GM19240 (cell line): Measurements from ENCODE around the gene AMY1B.
"Not testable (repeated sequence)": the region's sequence is repeated elsewhere in the genome, so short reads cannot be mapped to it uniquely, and the experiment has no call there.

Source experiments
- DNase-seq: peaks from one replicate; pipeline ENCODE4 v3.0.0; 2011; ENCODE audit warnings: low spot score; ENCODE audit not compliant: insufficient read length

Gene AMY1B

DNA sequence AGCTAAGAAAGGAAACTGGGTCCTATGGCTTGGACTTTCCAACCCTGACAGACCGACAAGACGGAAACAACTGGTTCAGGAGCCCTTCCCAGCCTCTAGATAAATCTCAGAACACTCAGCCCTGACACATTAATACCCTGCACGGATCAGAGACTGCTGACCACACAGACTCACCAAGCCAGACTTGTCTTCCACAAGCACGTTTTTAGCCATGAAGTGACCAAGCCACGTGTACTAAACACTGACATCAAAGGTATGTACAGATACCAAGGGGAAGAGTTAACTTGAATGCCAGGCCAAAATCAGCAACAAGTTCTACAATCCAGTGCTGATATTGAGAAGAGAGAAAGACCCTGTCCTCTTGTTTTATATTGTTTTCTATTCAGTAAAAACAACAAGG is at the start of gene AMY1B:
TSS of gene AMY1B (minus strand) at position 101 of the 400 bp plus-strand sequence. CDS start 571 bp downstream, outside the sequence.
- DNase-seq, result not testable (repeated sequence)

DNA sequence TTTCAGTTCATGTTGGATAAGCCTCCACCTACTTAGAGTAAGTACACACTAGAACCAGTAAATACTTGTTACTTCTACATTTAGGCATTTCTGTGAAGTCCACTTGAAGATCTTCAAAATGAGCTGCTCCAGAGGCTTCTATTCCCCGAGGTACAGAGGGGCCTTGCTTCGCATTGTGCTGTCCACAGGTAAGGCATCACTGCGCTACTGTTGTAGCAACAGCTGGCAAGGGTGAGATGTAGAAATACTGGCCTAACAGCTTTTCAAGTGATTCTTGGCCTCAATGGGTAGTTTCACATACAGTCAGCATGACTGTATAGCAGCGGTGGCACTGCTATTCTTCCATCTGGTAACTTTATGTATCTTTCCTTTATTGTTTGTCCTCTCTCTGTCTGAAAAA is 49.0 kb upstream of the AMY1B start:
- DNase-seq, result not testable (repeated sequence)

DNA sequence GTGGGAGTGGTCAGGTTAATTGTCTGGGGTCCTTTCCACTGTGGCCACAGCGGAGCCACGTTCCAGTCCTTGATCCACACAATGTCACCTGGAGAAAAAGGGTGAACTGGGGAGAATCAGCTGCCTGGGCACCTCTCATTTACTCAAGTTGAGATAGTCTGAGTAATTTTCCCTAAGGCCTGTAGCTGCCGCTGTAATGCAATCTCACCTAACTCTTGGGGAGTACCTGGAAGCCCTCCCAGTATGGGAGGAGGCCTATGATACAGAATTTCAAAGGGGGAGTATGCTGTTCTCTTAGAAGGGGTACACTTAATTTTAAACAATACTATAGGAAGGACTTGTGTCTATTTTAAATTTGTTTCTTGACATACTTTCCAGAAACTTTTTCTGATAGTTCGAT is 48.4 kb upstream of the AMY1B start:
- not testable (repeated sequence) for DNase-seq

DNA sequence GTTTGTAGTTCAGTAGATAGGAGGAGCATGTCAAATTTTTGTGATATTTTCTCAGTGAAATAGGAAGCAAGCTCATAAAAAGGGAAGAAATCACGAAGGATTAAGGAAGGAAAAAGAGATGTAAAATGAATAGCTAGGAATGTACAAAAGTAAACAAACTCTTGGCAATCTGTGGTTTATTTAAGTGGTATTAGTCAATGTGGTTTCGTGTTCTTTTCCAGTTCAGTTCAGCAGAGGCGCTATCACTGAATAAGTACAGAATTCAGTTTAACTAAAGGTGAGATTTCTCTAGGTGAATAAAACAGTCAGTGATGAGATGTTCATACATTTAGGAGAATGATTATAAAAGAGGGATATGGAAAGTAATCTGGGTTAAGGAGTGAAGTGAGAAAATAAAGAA is 42.0 kb upstream of the AMY1B start:
- not testable (repeated sequence) for DNase-seq

- not testable (repeated sequence) for DNase-seq
These were observed 39.3 kb upstream of the AMY1B start for GRCh38 chr1:103735334-103735733.

- DNase-seq, result not testable (repeated sequence)
These were observed 25.5 kb upstream of the AMY1B start for GRCh38 chr1:103721473-103721872.

GRCh38 chr1:103717404-103717803 is 21.4 kb upstream of the AMY1B start:
- not testable (repeated sequence) for DNase-seq

GRCh38 chr1:103710381-103710780 is 14.4 kb upstream of the AMY1B start:
- not testable (repeated sequence) for DNase-seq

- not testable (repeated sequence) for DNase-seq
These were observed 11.7 kb upstream of the AMY1B start for GRCh38 chr1:103707670-103708069.

GRCh38 chr1:103701256-103701655 is 5.2 kb upstream of the AMY1B start:
- DNase-seq, result not testable (repeated sequence)

GRCh38 chr1:103700669-103701068 is 4.7 kb upstream of the AMY1B start:
- not testable (repeated sequence) for DNase-seq

DNA sequence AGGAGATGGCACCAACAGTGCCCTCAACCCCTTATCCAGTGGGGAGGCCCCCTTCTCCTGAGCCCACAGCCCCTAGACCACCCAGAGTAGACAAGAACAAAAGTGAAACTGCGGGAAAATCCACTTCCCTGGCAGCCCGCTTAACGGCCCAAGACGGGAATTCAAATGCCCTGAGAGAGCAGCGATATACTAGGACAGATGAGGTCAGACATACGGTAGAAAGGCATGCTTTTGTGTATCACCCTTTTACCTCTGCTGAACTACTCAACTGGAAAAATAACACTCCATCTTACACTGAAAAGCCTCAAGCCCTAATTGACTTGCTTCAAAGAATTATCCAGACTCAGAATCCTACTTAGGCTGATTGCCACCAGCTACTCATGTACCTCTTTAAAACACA is 1.4 kb upstream of the AMY1B start:
- DNase-seq, result not testable (repeated sequence)

DNA sequence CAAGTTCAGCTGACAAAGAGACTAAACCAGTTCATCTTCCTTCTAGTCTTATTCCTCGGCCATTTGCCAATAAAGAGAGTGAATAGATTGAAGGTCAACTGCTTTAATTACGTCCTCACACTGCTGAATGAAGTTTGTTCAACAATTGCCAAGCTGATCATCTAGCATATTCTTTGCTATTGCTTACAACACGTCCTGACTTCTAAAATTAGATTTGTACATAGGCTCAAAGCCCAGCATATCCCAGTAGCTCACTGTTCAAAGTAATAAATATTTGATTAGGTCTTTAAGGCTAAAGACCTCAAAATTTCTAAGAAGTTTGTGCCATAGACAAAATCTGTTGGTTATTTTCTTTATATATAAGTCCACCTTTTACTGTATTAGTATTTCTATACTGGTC is 19.7 kb downstream of the AMY1B start:
- not testable (repeated sequence) for DNase-seq

- not testable (repeated sequence) for DNase-seq
These were observed 40.5 kb downstream of the AMY1B start, which contains the start of gene AMY1A for GRCh38 chr1:103655460-103655859. AMY1A (plus strand) TSS chr1:103655760; CDS start chr1:103656331, 571 bp downstream.

GRCh38 chr1:103654133-103654532 is 41.9 kb downstream of the AMY1B start:
- not testable (repeated sequence) for DNase-seq

GRCh38 chr1:103650889-103651288 is 45.1 kb downstream of the AMY1B start:
- DNase-seq, result not testable (repeated sequence)

- DNase-seq, result not testable (repeated sequence)
These were observed 45.7 kb downstream of the AMY1B start for GRCh38 chr1:103650305-103650704.

GRCh38 chr1:103643908-103644307 is 52.1 kb downstream of the AMY1B start:
- DNase-seq, result not testable (repeated sequence)

GRCh38 chr1:103641194-103641593 is 54.8 kb downstream of the AMY1B start:
- DNase-seq, result not testable (repeated sequence)
